Gastrocnemius medialis (tissue), 4 donors: ENCODE measurements around the gene ACTL7A. TPM values are rescaled to one million over a fixed set of nuclear protein-coding genes. Genes with fewer than 3 reads are reported as not detected.
"Not testable (repeated sequence)": the region's sequence is repeated elsewhere in the genome, so short reads cannot be mapped to it uniquely, and the experiment has no call there.

Source experiments
- ATAC-seq, 2 donors: fragments of 150-250 bp; one replicate each; pipeline ENCODE4 v1.9.1; 2016
- DNase-seq, 2 donors: peaks; one replicate each; pipeline ENCODE4 v3.0.0-alpha.2; 2019
- H3K27ac ChIP-seq, 4 donors: fragments of 200-600 bp; sonication (generic); 1 replicate in 1 of 4; 2 replicates in 3 of 4; pipeline ENCODE4 v1.5.1; 2016 to 2018; ENCODE audit warnings: mild to moderate bottlenecking in 2 of 4, moderate library complexity in 1 of 4
- H3K27me3 ChIP-seq, 3 donors: fragments of 200-600 bp; sonication (generic) in 2 of 3; 1 replicate in 1 of 3; 2 replicates in 2 of 3; pipeline versions ENCODE4 v1.5.1 to v1.6.0; 2016 to 2019; ENCODE audit warnings: mild to moderate bottlenecking in 1 of 3, moderate library complexity in 1 of 3
- H3K36me3 ChIP-seq, 2 donors: fragments of 200-600 bp; sonication (generic) in 1 of 2; one replicate each; pipeline ENCODE4 v1.5.1; 2017 to 2018
- H3K4me1 ChIP-seq, 2 donors: fragments of 200-600 bp; sonication (generic) in 1 of 2; one replicate each; pipeline ENCODE4 v1.5.1; 2016 to 2017; ENCODE audit warnings: mild to moderate bottlenecking in 2 of 2
- H3K4me3 ChIP-seq, 4 donors: fragments of 200-600 bp; sonication (generic) in 3 of 4; 1 replicate in 1 of 4; 2 replicates in 3 of 4; pipeline ENCODE4 v1.5.1; 2016 to 2019; ENCODE audit warnings: mild to moderate bottlenecking in 2 of 4
- H3K9me3 ChIP-seq, 3 donors: fragments of 200-600 bp; sonication (generic) in 2 of 3; 1 replicate in 1 of 3; 2 replicates in 2 of 3; pipeline ENCODE4 v1.5.1; 2016 to 2019
- CTCF ChIP-seq, 5 experiments: fragments of 450-650 bp in 3 of 5; fragments of 200-600 bp in 2 of 5; sonication (generic) in 2 of 5; IDR thresholded peaks in 4 of 5; conservative IDR thresholded peaks in 1 of 5; 1 replicate in 4 of 5; 2 replicates in 1 of 5; pipeline ENCODE4 v1.5.1; 2016 to 2019; ENCODE audit warnings: antibody characterized with exemption in 5 of 5, mild to moderate bottlenecking in 3 of 5, moderate library complexity in 3 of 5
- POLR2A ChIP-seq, 2 donors: fragments of 450-650 bp; IDR thresholded peaks; one replicate each; pipeline ENCODE4 v1.6.1; 2017; ENCODE audit warnings: antibody characterized with exemption in 2 of 2, mild to moderate bottlenecking in 2 of 2, moderate library complexity in 2 of 2
- in situ Hi-C, 4 donors: fragments of 200-750 bp; cut with MboI; loops; one replicate each; pipeline versions ENCODE4 v1.15.0 to v1.8.0; 2017; ENCODE audit warnings: low sequenced_read_pairs in 4 of 4
- intact Hi-C: fragments of 100-400 bp; cut with DNase I; formaldehyde crosslinking; loops from one replicate; pipeline ENCODE4 v1.15.1; 2023; ENCODE audit warnings: low total_unique reads
- total RNA-seq, 4 donors: library from RNA; depleted of rRNA; stranded (reverse); fragments of >200 nt; gene quantifications; one replicate each; pipeline versions ENCODE4 v1.1.0 to v1.2.3, GENCODE V29; 2016

Gene ACTL7A
- total RNA-seq, 4 donors from 2014 or later: not detected

GRCh38 chr9:108885643-108886348 is 23.7 kb downstream of the ACTL7A start:
- in situ Hi-C loops: no loop called here
- H3K9me3 ChIP-seq: no peaks in the 10 kb centered on the region
- intact Hi-C loops: no loop called here
- no peaks in the 10 kb centered on the region for H3K4me1 ChIP-seq
- peaks cover 0 to 35% of the 10 kb centered on the region in 2 donors for H3K36me3 ChIP-seq
- ATAC-seq (no peak), DNase-seq (no peak)
- no peaks in the 10 kb centered on the region for H3K27me3 ChIP-seq
- peak overlapping the region in 1 of 4 donors; percentile 3 for H3K27ac ChIP-seq
- TF ChIP-seq POLR2A (IDR thresholded peaks at IDR 0.05): no peak
- TF ChIP-seq CTCF (IDR thresholded peaks at IDR 0.05 in 4 of 5, conservative IDR thresholded peaks at IDR 0.05 in 1 of 5): no peak
- no peak overlapping the region for H3K4me3 ChIP-seq

- H3K4me1 ChIP-seq, in situ Hi-C loops, H3K9me3 ChIP-seq, H3K27me3 ChIP-seq, H3K4me3 ChIP-seq, DNase-seq, ATAC-seq, intact Hi-C loops: not testable (repeated sequence)
- Histone ChIP-seq H3K36me3 (peaks cover 0 to 36% of the 10 kb centered on the region in 2 donors), H3K27ac (peak overlapping the region in 1 of 4 donors; percentile 3)
Measured at GRCh38 chr9:108886594-108887271, 24.7 kb downstream of the ACTL7A start.

- no peak for DNase-seq
- no peaks in the 10 kb centered on the region for H3K4me1 ChIP-seq
- no peak overlapping the region for H3K27ac ChIP-seq
- no peak for TF ChIP-seq CTCF (IDR thresholded peaks at IDR 0.05 in 4 of 5, conservative IDR thresholded peaks at IDR 0.05 in 1 of 5)
- no peak for TF ChIP-seq POLR2A (IDR thresholded peaks at IDR 0.05)
- no peak overlapping the region for H3K4me3 ChIP-seq
- no peaks in the 10 kb centered on the region for H3K27me3 ChIP-seq
- intact Hi-C loops (no loop called here), in situ Hi-C loops (no loop called here)
- H3K9me3 ChIP-seq: no peaks in the 10 kb centered on the region
- no peak for ATAC-seq
- peaks cover 0 to 59% of the 10 kb centered on the region in 2 donors for H3K36me3 ChIP-seq
Measured at GRCh38 chr9:108889649-108890067, 27.6 kb downstream of the ACTL7A start.

- TF ChIP-seq CTCF (IDR thresholded peaks at IDR 0.05 in 4 of 5, conservative IDR thresholded peaks at IDR 0.05 in 1 of 5) (no peak), POLR2A (IDR thresholded peaks at IDR 0.05) (no peak)
- intact Hi-C loops: no loop called here
- ATAC-seq: no peak
Measured at GRCh38 chr9:108894225-108894997, 32.3 kb downstream of the ACTL7A start.

More at GRCh38 chr9:108894225-108894997, 32.3 kb downstream of the ACTL7A start:
- DNase-seq: no peak
- H3K36me3 ChIP-seq: peaks cover 0 to 96% of the 10 kb centered on the region in 2 donors
- in situ Hi-C loops: no loop called here
- no peaks in the 10 kb centered on the region for H3K9me3 ChIP-seq
- H3K27ac ChIP-seq: no peak overlapping the region
- no peak overlapping the region for H3K4me3 ChIP-seq
- H3K4me1 ChIP-seq: no peaks in the 10 kb centered on the region
- no peaks in the 10 kb centered on the region for H3K27me3 ChIP-seq
